Keratinocyte (primary cell): ENCODE measurements around the gene RYR1. TPM values are rescaled to one million over a fixed set of nuclear protein-coding genes. Genes with fewer than 3 reads are reported as not detected.

Experiments
- DNase-seq: peaks from one replicate; pipeline ENCODE4 v3.0.0-alpha.2; 2011; ENCODE audit warnings: low read depth, missing footprints, low spot score
- FAIRE-seq: peaks from 2 replicates; lab custom pipeline; 2011; peaks lifted over from hg19 to GRCh38; lab: Jason Lieb, UNC
- H2AFZ ChIP-seq: 2 replicates; pipeline ENCODE4 v1.6.0; 2012; ENCODE audit warnings: low read length, control low read depth, inconsistent platforms; ENCODE audit not compliant: control insufficient read depth
- H3K27ac ChIP-seq: 2 replicates; pipeline ENCODE4 v1.5.1; 2011; ENCODE audit warnings: low read length; ENCODE audit not compliant: control insufficient read depth, insufficient read depth
- H3K27me3 ChIP-seq: 3 replicates; pipeline ENCODE4 v1.6.0; 2011; ENCODE audit warnings: low read length; ENCODE audit not compliant: control insufficient read depth, insufficient read depth; ENCODE audit errors: extremely low read depth
- H3K36me3 ChIP-seq, 2 experiments: 2 replicates in 1 of 2; 3 replicates in 1 of 2; pipeline ENCODE4 v1.5.1; 2011; ENCODE audit warnings: low read length in 2 of 2, mild to moderate bottlenecking in 1 of 2; ENCODE audit not compliant: control insufficient read depth in 2 of 2, insufficient read depth in 2 of 2; ENCODE audit errors: extremely low read depth in 1 of 2
- H3K4me1 ChIP-seq: 3 replicates; pipeline ENCODE4 v1.5.1; 2011; ENCODE audit warnings: low read length; ENCODE audit not compliant: control insufficient read depth, insufficient read depth; ENCODE audit errors: extremely low read depth
- H3K4me2 ChIP-seq: 3 replicates; pipeline ENCODE4 v1.6.0; 2011; ENCODE audit warnings: low read depth, low read length; ENCODE audit not compliant: control insufficient read depth, insufficient read depth; ENCODE audit errors: extremely low read depth
- H3K4me3 ChIP-seq, 3 experiments: fragments of 200-600 bp in 1 of 3; sonication (generic) in 1 of 3; 2 replicates in 2 of 3; 3 replicates in 1 of 3; pipeline ENCODE4 v1.5.1; 2011 to 2016; ENCODE audit warnings: low read length in 3 of 3, mild to moderate bottlenecking in 3 of 3, control low read depth in 2 of 3, inconsistent platforms in 1 of 3, low read depth in 1 of 3, mixed read lengths in 1 of 3, mixed run types in 1 of 3, moderate library complexity in 1 of 3; ENCODE audit not compliant: control insufficient read depth in 2 of 3, insufficient read depth in 2 of 3; ENCODE audit errors: extremely low read depth in 1 of 3
- H3K79me2 ChIP-seq: 2 replicates; pipeline ENCODE4 v1.6.0; 2012; ENCODE audit warnings: low read length; ENCODE audit not compliant: control insufficient read depth, insufficient read depth
- H3K9ac ChIP-seq: 3 replicates; pipeline ENCODE4 v1.6.0; 2011; ENCODE audit warnings: low read length; ENCODE audit not compliant: control insufficient read depth, insufficient read depth; ENCODE audit errors: extremely low read depth
- H3K9me1 ChIP-seq: 3 replicates; pipeline ENCODE4 v1.6.0; 2011; ENCODE audit warnings: low read length; ENCODE audit not compliant: control insufficient read depth, insufficient read depth; ENCODE audit errors: extremely low read depth
- H3K9me3 ChIP-seq: 2 replicates; pipeline ENCODE4 v1.5.1; 2012; ENCODE audit warnings: low read depth, low read length; ENCODE audit not compliant: control insufficient read depth
- H4K20me1 ChIP-seq: 3 replicates; pipeline ENCODE4 v1.6.0; 2011; ENCODE audit warnings: low read length; ENCODE audit not compliant: control insufficient read depth, insufficient read depth; ENCODE audit errors: extremely low read depth
- CTCF ChIP-seq, 3 experiments: IDR thresholded peaks in 1 of 3; conservative IDR thresholded peaks in 1 of 3; optimal IDR thresholded peaks in 1 of 3; 2 replicates in 2 of 3; 3 replicates in 1 of 3; pipeline versions ENCODE3 to v1.5.1; 2011; ENCODE audit warnings: low read length in 3 of 3, mild to moderate bottlenecking in 3 of 3, moderate library complexity in 2 of 3, control low read depth in 1 of 3, inconsistent platforms in 1 of 3; ENCODE audit not compliant: insufficient read depth in 2 of 3; ENCODE audit errors: extremely low read depth in 1 of 3
- EZH2 ChIP-seq: IDR thresholded peaks from one replicate; pipeline ENCODE4 v1.6.1; 2012; ENCODE audit warnings: inconsistent platforms, mild to moderate bottlenecking, low read length, moderate library complexity
- dilution Hi-C: fragments of 300-500 bp; cut with MboI; formaldehyde crosslinking; loops from one replicate; pipeline ENCODE4 v1.7.0; 2020; ENCODE audit warnings: low sequenced_read_pairs; ENCODE audit not compliant: extremely low pct_ligation_motif_present
- polyA minus RNA-seq, 3 experiments: library from RNA; depleted of rRNA, polyadenylated mRNA; stranded (reverse); fragments of >200 nt; gene quantifications; 1 replicate in 1 of 3; 2 replicates in 1 of 3; 3 replicates in 1 of 3; pipeline ENCODE4 v1.2.3, GENCODE V29; 2011
- polyA plus RNA-seq, 5 experiments: library from polyadenylated mRNA; depleted of rRNA in 3 of 5; stranded (reverse) in 3 of 5; stranded (forward) in 1 of 5; unstranded in 1 of 5; fragments of >200 nt; gene quantifications; 1 replicate in 1 of 5; 2 replicates in 3 of 5; 3 replicates in 1 of 5; pipeline versions ENCODE4 v1.2.1 to v1.2.3, GENCODE V29; 2011 to 2012; ENCODE audit warnings: missing spikeins in 2 of 5, low read depth in 1 of 5, low replicate concordance in 1 of 5

RYR1 gene
- 0.32 to 0.75 TPM (median 0.41 TPM) in 3 replicates for polyA plus RNA-seq
- 1.8 TPM for polyA plus RNA-seq (2011; ENCODE audit: low read depth)
- 0.09 and 0.48 TPM in 2 replicates for polyA plus RNA-seq (2011; cell fraction: cytosol; rRNA removed)
- 1.3 and 1.6 TPM in 2 replicates for polyA plus RNA-seq (2011; cell fraction: nucleus; rRNA removed)
- 0.99 and 3.5 TPM in 2 replicates for polyA plus RNA-seq (2012; ENCODE audit: low replicate concordance)
- polyA minus RNA-seq = 0.10 to 1.2 TPM (median 0.30 TPM) in 3 replicates
- polyA minus RNA-seq (2011; cell fraction: cytosol; rRNA and poly(A)+ RNA removed) = 0.19 TPM
- polyA minus RNA-seq (2011; cell fraction: nucleus; rRNA and poly(A)+ RNA removed) = 0.11 and 0.16 TPM in 2 replicates

- no peaks in the 10 kb centered on the region for H3K36me3 ChIP-seq
- H3K27me3 ChIP-seq = peaks cover 14% of the 10 kb centered on the region
- H3K9me3 ChIP-seq = no peaks in the 10 kb centered on the region
- H3K4me2 ChIP-seq = peak within 1 kb of the TSS; percentile 16
- H3K27ac ChIP-seq = no peak within 1 kb of the TSS
- no peaks in the 10 kb centered on the region for H3K9me1 ChIP-seq
- H3K79me2 ChIP-seq = no peaks in the 10 kb centered on the region
- TF ChIP-seq EZH2 (no peak), CTCF (optimal IDR thresholded peaks at IDR 0.05 in 1 of 3, IDR thresholded peaks at IDR 0.05 in 1 of 3, conservative IDR thresholded peaks at IDR 0.05 in 1 of 3; ENCODE audit: extremely low read depth in 1 of 3, insufficient read depth in 2 of 3, low read length in 3 of 3) (no peak)
- FAIRE-seq = no peak
- H3K9ac ChIP-seq = no peak within 1 kb of the TSS
- dilution Hi-C loops = no loop called here
- no peak within 1 kb of the TSS for H2AFZ ChIP-seq
- no peak within 1 kb of the TSS for H3K4me3 ChIP-seq
- H3K4me1 ChIP-seq = no peaks in the 10 kb centered on the region
- H4K20me1 ChIP-seq = no peaks in the 10 kb centered on the region
- no peak for DNase-seq
These were observed at the start of gene RYR1 for GRCh38 chr19:38433268-38433733. Gene RYR1 (plus strand): TSS chr19:38433691. CDS start chr19:38433830, 139 bp downstream.

- DNase-seq (no peak), FAIRE-seq (no peak)
- dilution Hi-C loops = no loop called here
- H3K9me1 ChIP-seq = peaks cover 3% of the 10 kb centered on the region
- peaks cover 24 to 46% of the 10 kb centered on the region in 2 experiments for H3K36me3 ChIP-seq
- H3K4me2 ChIP-seq = no peak overlapping the region
- no peak overlapping the region for H3K4me3 ChIP-seq
- peaks cover 16% of the 10 kb centered on the region for H3K4me1 ChIP-seq
- no peaks in the 10 kb centered on the region for H3K9me3 ChIP-seq
- peaks cover 14% of the 10 kb centered on the region for H4K20me1 ChIP-seq
- no peaks in the 10 kb centered on the region for H3K27me3 ChIP-seq
- H3K27ac ChIP-seq = no peak overlapping the region
- peaks cover 7% of the 10 kb centered on the region for H3K79me2 ChIP-seq
- no peak overlapping the region for H2AFZ ChIP-seq
- TF ChIP-seq EZH2 (no peak), CTCF (optimal IDR thresholded peaks at IDR 0.05 in 1 of 3, IDR thresholded peaks at IDR 0.05 in 1 of 3, conservative IDR thresholded peaks at IDR 0.05 in 1 of 3; ENCODE audit: extremely low read depth in 1 of 3, insufficient read depth in 2 of 3, low read length in 3 of 3) (no peak)
- H3K9ac ChIP-seq = no peak overlapping the region
These were observed 49.7 kb upstream of the RYR1 start for GRCh38 chr19:38383743-38384142.
